Measurements from ENCODE around the gene PHPT1.

The PHPT1 gene

GRCh38 chr9:136886610-136887597 lies 37.7 kb downstream of the PHPT1 start:
- no peak for ATAC-seq
- peak; percentile 45 for DNase-seq

GRCh38 chr9:136888454-136888853 lies 39.2 kb downstream of the PHPT1 start:
- no peak for DNase-seq
- ATAC-seq: no peak

DNA sequence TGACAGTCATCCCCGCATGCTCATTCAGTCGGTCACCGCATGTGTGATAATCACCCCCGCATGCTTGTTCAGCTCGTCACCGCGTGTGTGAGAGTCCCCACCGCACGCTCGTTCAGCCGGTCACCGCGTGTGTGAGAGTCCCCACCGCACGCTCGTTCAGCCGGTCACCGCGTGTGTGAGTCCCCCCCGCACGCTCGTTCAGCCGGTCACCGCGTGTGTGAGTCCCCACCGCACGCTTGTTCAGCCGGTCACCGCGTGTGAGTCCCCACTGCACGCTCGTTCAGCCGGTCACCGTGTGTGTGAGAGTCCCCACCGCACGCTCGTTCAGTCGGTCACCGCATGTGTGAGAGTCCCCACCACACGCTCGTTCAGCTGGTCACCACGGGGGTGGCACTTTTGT lies 40.6 kb downstream of the PHPT1 start:
- no peak for DNase-seq
- no peak for ATAC-seq

DNA sequence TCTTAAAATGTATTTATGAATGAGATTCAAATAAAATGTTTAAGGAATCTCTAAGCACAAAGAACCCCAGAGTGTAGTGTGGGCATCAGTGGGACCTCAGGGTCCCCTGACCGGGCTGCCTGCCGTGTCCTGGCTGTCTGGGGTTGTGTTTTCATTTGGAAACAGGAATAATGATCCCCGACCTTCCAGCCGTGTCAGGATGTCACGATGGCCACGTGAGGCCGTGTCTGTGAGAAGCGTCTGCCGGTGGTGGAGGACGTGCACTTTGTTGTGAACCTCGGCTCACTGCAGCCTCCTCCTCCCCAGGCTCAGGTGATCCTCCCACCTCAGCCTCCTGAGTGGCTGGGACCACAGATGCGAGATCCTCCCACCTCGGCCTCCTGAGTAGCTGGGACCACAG lies 41.5 kb downstream of the PHPT1 start:
- DNase-seq: no peak
- no peak for ATAC-seq

- no peak for ATAC-seq
- DNase-seq: no peak
These were observed 46.8 kb downstream of the PHPT1 start for GRCh38 chr9:136896027-136896426.

DNA sequence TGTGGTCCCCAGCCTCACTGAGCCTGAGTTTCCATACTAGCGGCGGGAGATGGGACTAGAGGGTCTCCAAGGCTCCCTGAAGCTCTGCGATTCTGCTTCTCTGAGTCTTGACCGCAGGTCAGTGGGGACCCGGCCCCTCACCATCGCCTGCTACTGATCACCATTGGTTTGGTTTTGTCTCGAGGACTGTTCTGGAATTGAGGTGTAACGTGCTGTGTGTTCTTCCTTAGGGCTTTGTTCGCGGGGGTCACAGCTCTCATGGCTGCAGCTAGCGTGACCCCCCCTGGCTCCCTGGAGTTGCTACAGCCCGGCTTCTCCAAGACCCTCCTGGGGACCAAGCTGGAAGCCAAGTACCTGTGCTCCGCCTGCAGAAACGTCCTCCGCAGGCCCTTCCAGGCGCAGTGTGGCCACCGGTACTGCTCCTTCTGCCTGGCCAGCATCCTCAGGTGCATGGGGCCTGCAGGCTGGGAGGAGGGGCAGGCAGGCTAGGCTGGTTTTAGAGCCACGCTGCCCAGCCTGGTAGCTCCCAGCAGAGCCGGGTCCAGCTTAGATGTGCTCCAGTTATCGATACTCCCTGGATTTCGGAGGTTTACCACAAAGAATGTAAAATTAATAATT lies 49.4 kb downstream of the PHPT1 start:
- ATAC-seq (no peak), DNase-seq (no peak)

GRCh38 chr9:136899196-136899595 lies 50.0 kb downstream of the PHPT1 start:
- ATAC-seq (no peak), DNase-seq (no peak)

DNA sequence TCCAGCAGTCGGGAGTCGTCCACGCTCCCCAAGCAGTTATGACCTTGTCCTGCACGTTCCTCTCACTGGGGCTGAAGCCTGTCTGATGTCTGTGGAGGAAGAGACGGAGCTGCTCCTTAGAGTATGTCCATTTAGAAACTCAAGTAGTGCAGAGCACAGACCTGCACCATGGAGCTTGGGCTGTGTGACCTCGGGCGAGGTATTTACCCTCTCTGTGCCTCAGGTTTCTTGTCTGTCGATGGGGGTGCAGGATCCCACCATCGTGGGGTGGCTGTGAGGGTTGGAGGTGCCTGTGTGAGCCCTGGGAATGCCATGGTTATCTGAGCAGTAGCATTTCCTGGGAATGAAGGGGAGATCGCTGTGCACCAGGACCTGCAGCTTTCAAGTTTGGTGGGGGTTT lies 51.3 kb downstream of the PHPT1 start:
- DNase-seq (no peak), ATAC-seq (no peak)

Data from stimulated activated naive CD8-positive, alpha-beta T cell treated with anti-CD3 and anti-CD28 coated beads, Interleukin-15, Interleukin-2, amounts not matched to agents 100 U/mL and 50 U/mL, for 24 hours (primary cell).